Caco-2 (cell line): ENCODE measurements around the gene FBXO10. TPM values are rescaled to one million over a fixed set of nuclear protein-coding genes. Genes with fewer than 3 reads are reported as not detected.
"Not testable (repeated sequence)": the region's sequence is repeated elsewhere in the genome, so short reads cannot be mapped to it uniquely, and the experiment has no call there.

Source experiments
- BruUV-seq: library from RNA; stranded (reverse); fragments of 400-500 nt; replicated peaks from 2 replicates; lab custom pipeline; 2021; lab: Mats Ljungman, UMichigan
- CTCF ChIA-PET: fragments of 300-600 bp; sonication (Branson Sonifier 250); formaldehyde crosslinking; loops from one replicate; lab custom pipeline; 2022; ENCODE audit warnings: antibody characterized with exemption; lab: Charles Lee
- POLR2A ChIA-PET: fragments of 300-600 bp; sonication (Branson Sonifier 250); formaldehyde crosslinking; loops from one replicate; lab custom pipeline; 2022; ENCODE audit warnings: antibody characterized with exemption; lab: Charles Lee
- DNase-seq, 2 experiments: peaks; one replicate each; pipeline versions ENCODE4 v3.0.0 to v3.0.0-alpha.2; 2020 to 2022
- H3K27me3 ChIP-seq: replicated peaks from 2 replicates; pipeline ENCODE4 v1.6.0; 2011; ENCODE audit warnings: low read length; ENCODE audit not compliant: control insufficient read depth, insufficient read depth
- H3K36me3 ChIP-seq: 2 replicates; pipeline ENCODE4 v1.5.1; 2011; ENCODE audit warnings: low read length; ENCODE audit not compliant: control insufficient read depth, insufficient read depth
- H3K4me1 ChIP-seq: fragments of 250-450 bp; sonication (Bioruptor Pico); 2 replicates; pipeline ENCODE4 v1.5.1; 2020; ENCODE audit warnings: mild to moderate bottlenecking
- H3K4me3 ChIP-seq: 2 replicates; pipeline ENCODE4 v1.5.1; 2011; ENCODE audit warnings: low read depth, mild to moderate bottlenecking, control low read depth, low read length
- H3K9me3 ChIP-seq: fragments of 250-450 bp; sonication (Bioruptor Pico); 2 replicates; pipeline ENCODE4 v1.5.1; 2020; ENCODE audit warnings: mild to moderate bottlenecking, moderate library complexity
- H3K27ac Mint-ChIP-seq: one replicate; pipeline ENCODE4 v1.8.0; 2022; ENCODE audit warnings: mixed read lengths; ENCODE audit not compliant: unreplicated experiment
- H3K27me3 Mint-ChIP-seq: one replicate; pipeline ENCODE4 v1.8.0; 2022; ENCODE audit warnings: mixed read lengths; ENCODE audit not compliant: insufficient read depth, unreplicated experiment
- H3K36me3 Mint-ChIP-seq: one replicate; pipeline ENCODE4 v1.8.0; 2022; ENCODE audit warnings: mild to moderate bottlenecking, mixed read lengths; ENCODE audit not compliant: insufficient read depth, unreplicated experiment
- H3K4me1 Mint-ChIP-seq: one replicate; pipeline ENCODE4 v1.8.0; 2022; ENCODE audit warnings: low read depth, mixed read lengths; ENCODE audit not compliant: unreplicated experiment
- H3K4me3 Mint-ChIP-seq: one replicate; pipeline ENCODE4 v1.8.0; 2022; ENCODE audit warnings: mild to moderate bottlenecking, moderate library complexity, mixed read lengths; ENCODE audit not compliant: unreplicated experiment
- H3K9me3 Mint-ChIP-seq: one replicate; pipeline ENCODE4 v1.8.0; 2022; ENCODE audit warnings: mixed read lengths; ENCODE audit not compliant: unreplicated experiment
- intact Hi-C: fragments of 100-400 bp; cut with micrococcal nuclease; formaldehyde crosslinking; loops from one replicate; pipeline ENCODE4 v1.10.0; 2022; ENCODE audit not compliant: unreplicated experiment
- total RNA-seq: library from RNA; stranded (reverse); gene quantifications from 2 replicates; pipeline ENCODE4 v1.2.3, GENCODE V29; 2022
- TF ChIP-seq, protein P1 (sequence below), 2 experiments: fragments of 200-600 bp in 1 of 2; IDR thresholded peaks; 1 replicate in 1 of 2; 2 replicates in 1 of 2; pipeline versions ENCODE4 v1.5.1 to v1.8.0; 2011 to 2022; ENCODE audit warnings: antibody characterized with exemption in 1 of 2, control low read depth in 1 of 2, inconsistent platforms in 1 of 2, low read depth in 1 of 2, low read length in 1 of 2, mild to moderate bottlenecking in 1 of 2, moderate library complexity in 1 of 2; ENCODE audit not compliant: insufficient read depth in 1 of 2, severe bottlenecking in 1 of 2, unreplicated experiment in 1 of 2

FBXO10 gene
- total RNA-seq, 1 experiment from 2014 or later, result 6.9 TPM

DNA sequence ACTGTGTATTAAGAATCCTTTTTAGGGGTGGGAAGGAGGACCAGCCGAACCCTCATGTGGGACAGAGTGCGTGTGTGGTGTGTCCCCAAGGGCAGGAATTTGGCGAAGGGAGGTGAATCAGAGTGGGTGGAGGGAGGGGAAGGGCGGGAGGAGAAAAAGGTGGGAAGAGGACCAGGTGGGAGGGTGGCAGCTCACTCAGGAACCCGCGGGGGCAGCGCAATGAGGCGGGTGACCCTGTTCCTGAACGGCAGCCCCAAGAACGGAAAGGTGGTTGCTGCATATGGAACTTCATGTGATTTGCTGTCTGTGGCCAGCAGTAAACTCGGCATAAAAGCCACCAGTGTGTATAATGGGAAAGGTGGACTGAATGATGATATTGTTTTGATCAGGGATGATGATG lies 99.2 kb downstream of the FBXO10 start:
- peaks cover 15% of the 10 kb centered on the region for H3K4me1 Mint-ChIP-seq
- H3K27me3 Mint-ChIP-seq, result no peaks in the 10 kb centered on the region
- ChIA-PET POLR2A (no interaction called here), CTCF (no interaction called here)
- no peak overlapping the region for H3K4me3 Mint-ChIP-seq
- H3K9me3 ChIP-seq, result peaks cover 18% of the 10 kb centered on the region
- no peak overlapping the region for H3K27ac Mint-ChIP-seq
- no peaks in the 10 kb centered on the region for H3K36me3 ChIP-seq
- peaks cover 9% of the 10 kb centered on the region for H3K36me3 Mint-ChIP-seq
- H3K27me3 ChIP-seq, result no peaks in the 10 kb centered on the region
- peaks cover 12% of the 10 kb centered on the region for H3K4me1 ChIP-seq
- DNase-seq, result no peak
- no TSS peak for BruUV-seq
- H3K4me3 ChIP-seq, result no peak overlapping the region
- intact Hi-C loops, result no loop called here
- no peaks in the 10 kb centered on the region for H3K9me3 Mint-ChIP-seq
- TF ChIP-seq, protein P1, sequence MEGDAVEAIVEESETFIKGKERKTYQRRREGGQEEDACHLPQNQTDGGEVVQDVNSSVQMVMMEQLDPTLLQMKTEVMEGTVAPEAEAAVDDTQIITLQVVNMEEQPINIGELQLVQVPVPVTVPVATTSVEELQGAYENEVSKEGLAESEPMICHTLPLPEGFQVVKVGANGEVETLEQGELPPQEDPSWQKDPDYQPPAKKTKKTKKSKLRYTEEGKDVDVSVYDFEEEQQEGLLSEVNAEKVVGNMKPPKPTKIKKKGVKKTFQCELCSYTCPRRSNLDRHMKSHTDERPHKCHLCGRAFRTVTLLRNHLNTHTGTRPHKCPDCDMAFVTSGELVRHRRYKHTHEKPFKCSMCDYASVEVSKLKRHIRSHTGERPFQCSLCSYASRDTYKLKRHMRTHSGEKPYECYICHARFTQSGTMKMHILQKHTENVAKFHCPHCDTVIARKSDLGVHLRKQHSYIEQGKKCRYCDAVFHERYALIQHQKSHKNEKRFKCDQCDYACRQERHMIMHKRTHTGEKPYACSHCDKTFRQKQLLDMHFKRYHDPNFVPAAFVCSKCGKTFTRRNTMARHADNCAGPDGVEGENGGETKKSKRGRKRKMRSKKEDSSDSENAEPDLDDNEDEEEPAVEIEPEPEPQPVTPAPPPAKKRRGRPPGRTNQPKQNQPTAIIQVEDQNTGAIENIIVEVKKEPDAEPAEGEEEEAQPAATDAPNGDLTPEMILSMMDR (IDR thresholded peaks at IDR 0.05; ENCODE audit: insufficient read depth in 1 of 2, low read depth in 1 of 2, low read length in 1 of 2, severe bottlenecking in 1 of 2, unreplicated experiment in 1 of 2), result no peak

DNA sequence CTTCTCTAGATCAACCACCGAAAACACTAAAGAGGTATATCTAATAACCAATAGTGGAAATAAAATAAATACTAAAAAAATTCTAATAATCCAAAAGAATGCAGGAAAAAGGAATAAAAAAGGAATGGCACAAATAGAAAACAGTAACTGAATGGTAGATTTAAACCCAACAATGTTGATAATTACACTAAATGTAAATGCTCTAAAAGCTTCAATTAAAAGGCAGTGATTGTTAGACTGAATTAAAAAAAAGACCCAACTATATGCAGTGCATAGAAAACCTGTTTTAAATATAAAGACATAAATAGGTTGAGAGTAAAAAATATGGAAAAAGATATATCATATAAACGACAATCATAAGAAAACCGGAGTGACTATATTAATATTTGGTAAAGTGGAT lies 101.7 kb downstream of the FBXO10 start:
- ChIA-PET CTCF (no interaction called here), POLR2A (no interaction called here)
- DNase-seq, result no peak
- Histone ChIP-seq H3K9me3 (peaks cover 18% of the 10 kb centered on the region), H3K27me3 (no peaks in the 10 kb centered on the region), H3K4me1 (peaks cover 17% of the 10 kb centered on the region), H3K36me3 (no peaks in the 10 kb centered on the region), H3K4me3 (no peak overlapping the region)
- no TSS peak for BruUV-seq
- Mint-ChIP-seq H3K27me3 (no peaks in the 10 kb centered on the region), H3K4me1 (peaks cover 17% of the 10 kb centered on the region), H3K27ac (no peak overlapping the region), H3K4me3 (no peak overlapping the region), H3K36me3 (peaks cover 11% of the 10 kb centered on the region), H3K9me3 (no peaks in the 10 kb centered on the region)
- TF ChIP-seq, protein P1 (IDR thresholded peaks at IDR 0.05; ENCODE audit: insufficient read depth in 1 of 2, low read depth in 1 of 2, low read length in 1 of 2, severe bottlenecking in 1 of 2, unreplicated experiment in 1 of 2), result no peak
- intact Hi-C loops, result no loop called here

DNA sequence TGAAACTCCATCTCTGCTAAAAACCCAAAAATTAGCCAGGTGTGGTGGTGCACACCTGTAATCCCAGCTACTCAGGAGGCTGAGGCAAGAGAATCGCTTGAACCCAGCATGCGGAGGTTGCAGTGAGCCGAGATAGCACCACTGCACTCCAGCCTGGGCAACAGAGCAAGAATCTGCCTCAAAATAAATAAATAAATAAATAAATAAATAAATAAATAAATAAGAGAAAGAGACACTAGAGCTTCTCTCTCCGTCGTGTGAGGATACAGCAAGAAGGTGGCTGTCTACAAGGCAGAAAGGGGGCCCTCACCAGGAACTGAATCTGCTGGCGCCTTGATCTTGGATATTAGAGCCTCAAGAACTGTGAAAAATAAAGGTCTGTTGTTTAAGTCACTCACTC lies 102.2 kb downstream of the FBXO10 start:
- peaks cover 17% of the 10 kb centered on the region for H3K4me1 Mint-ChIP-seq
- H3K36me3 Mint-ChIP-seq, result peaks cover 11% of the 10 kb centered on the region
- H3K27me3 Mint-ChIP-seq, BruUV-seq, POLR2A ChIA-PET, H3K4me3 Mint-ChIP-seq, CTCF ChIA-PET, H3K4me3 ChIP-seq, H3K27me3 ChIP-seq, H3K9me3 Mint-ChIP-seq, H3K36me3 ChIP-seq, DNase-seq, H3K27ac Mint-ChIP-seq: not testable (repeated sequence)
- intact Hi-C loops, result loop anchor here (2.0 kb wide), 1 partner anchor 59 kb away; no protein-coding TSS in a partner anchor
- H3K9me3 ChIP-seq, result peaks cover 18% of the 10 kb centered on the region
- peaks cover 17% of the 10 kb centered on the region for H3K4me1 ChIP-seq
